Body of pancreas (tissue), 4 donors: ENCODE results near the gene UMODL1.

Source experiments
- CTCF ChIP-seq, 7 experiments: fragments of 450-650 bp in 4 of 7; fragments of 200-600 bp in 3 of 7; sonication (generic) in 3 of 7; IDR thresholded peaks; one replicate each; pipeline ENCODE4 v1.5.1; 2016 to 2019; ENCODE audit warnings: antibody characterized with exemption in 7 of 7
- POLR2A ChIP-seq, 3 donors: fragments of 450-650 bp; IDR thresholded peaks; one replicate each; pipeline ENCODE4 v1.6.1; 2016; ENCODE audit warnings: antibody characterized with exemption in 3 of 3, mild to moderate bottlenecking in 2 of 3

DNA sequence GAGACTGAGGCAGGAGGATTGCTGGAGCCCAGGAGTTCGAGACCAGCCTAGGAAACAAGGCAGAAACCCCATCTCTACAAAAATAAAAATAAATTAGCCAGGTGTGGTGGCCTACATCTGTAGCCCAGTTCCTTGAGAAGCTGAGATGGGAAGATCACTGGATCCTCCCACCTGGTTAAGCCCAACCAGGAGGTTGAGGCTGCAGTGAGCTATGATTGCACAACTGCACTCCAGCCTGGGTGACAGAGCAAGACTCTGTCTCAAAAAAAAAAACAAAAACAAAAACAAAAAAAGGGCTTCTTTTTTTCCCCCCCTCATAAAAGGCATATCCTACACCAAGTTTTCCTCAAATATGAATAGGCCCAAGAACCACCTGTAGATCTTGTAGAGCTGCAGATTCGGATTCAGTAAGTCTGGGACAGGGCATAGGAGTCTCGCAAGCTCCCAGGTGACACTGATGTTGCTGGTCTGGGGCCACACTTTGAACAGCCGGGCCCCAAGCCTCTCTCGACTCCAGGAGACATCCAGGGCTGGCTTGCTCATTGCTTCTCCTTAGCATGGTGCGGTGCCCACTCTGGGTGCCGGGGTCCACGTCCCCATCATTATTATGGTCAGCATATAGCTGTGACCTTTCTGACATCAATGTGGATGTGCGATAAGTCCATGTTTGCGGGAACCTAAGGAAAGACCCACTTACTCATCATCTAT, 22.1 kb upstream of the UMODL1 start:
- TF ChIP-seq CTCF (IDR thresholded peaks at IDR 0.05) (no peak), POLR2A (IDR thresholded peaks at IDR 0.05) (no peak)
